DND-41 (cell line): Measurements from ENCODE around the gene MAL.

Experiments
- ATAC-seq: fragments of 200-7000 bp; cut with Tn5 transposase; 3 replicates; pipeline ENCODE4 v1.9.1; 2021; ENCODE audit warnings: low read depth; ENCODE audit not compliant: insufficient read depth
- DNase-seq: peaks from one replicate; pipeline ENCODE4 v3.0.0-alpha.2; 2020
- H2AFZ ChIP-seq: 2 replicates; pipeline ENCODE4 v1.6.0; 2012; ENCODE audit warnings: low read depth, low read length
- H3K27ac ChIP-seq: 2 replicates; pipeline ENCODE4 v1.5.1; 2012; ENCODE audit warnings: low read length, inconsistent platforms
- H3K27me3 ChIP-seq: fragments of 200-600 bp; sonication (generic); 2 replicates; pipeline ENCODE4 v1.6.0; 2012; ENCODE audit warnings: low read length, mild to moderate bottlenecking, inconsistent platforms; ENCODE audit not compliant: insufficient read depth, poor library complexity
- H3K36me3 ChIP-seq: 2 replicates; pipeline ENCODE4 v1.5.1; 2012; ENCODE audit warnings: low read length, inconsistent platforms; ENCODE audit not compliant: insufficient read depth
- H3K4me1 ChIP-seq: 2 replicates; pipeline ENCODE4 v1.5.1; 2012; ENCODE audit warnings: mild to moderate bottlenecking, low read length; ENCODE audit not compliant: insufficient read depth
- H3K4me2 ChIP-seq: 2 replicates; pipeline ENCODE4 v1.6.0; 2012; ENCODE audit warnings: mild to moderate bottlenecking, moderate library complexity, low read length, inconsistent platforms; ENCODE audit not compliant: insufficient read depth
- H3K4me3 ChIP-seq, 2 experiments: fragments of 200-600 bp in 1 of 2; shearing (Covaris generic) in 1 of 2; 2 replicates each; pipeline ENCODE4 v1.5.1; 2012 to 2016; ENCODE audit warnings: inconsistent platforms in 2 of 2, low read length in 2 of 2, mild to moderate bottlenecking in 2 of 2, low read depth in 1 of 2, moderate library complexity in 1 of 2
- H3K79me2 ChIP-seq: 2 replicates; pipeline ENCODE4 v1.6.0; 2012; ENCODE audit warnings: low read length, inconsistent platforms; ENCODE audit not compliant: insufficient read depth
- H3K9ac ChIP-seq: 2 replicates; pipeline ENCODE4 v1.6.0; 2012; ENCODE audit warnings: low read depth, mild to moderate bottlenecking, inconsistent platforms, low read length, moderate library complexity
- H3K9me3 ChIP-seq: 2 replicates; pipeline ENCODE4 v1.5.1; 2012; ENCODE audit warnings: low read length, moderate library complexity, mild to moderate bottlenecking, inconsistent platforms; ENCODE audit not compliant: insufficient read depth, severe bottlenecking
- H4K20me1 ChIP-seq: 2 replicates; pipeline ENCODE4 v1.6.0; 2012; ENCODE audit warnings: low read length; ENCODE audit not compliant: insufficient read depth
- CTCF ChIP-seq: IDR thresholded peaks from 2 replicates; pipeline ENCODE4 v1.5.1; 2012; ENCODE audit warnings: borderline replicate concordance, low read length, moderate library complexity, mild to moderate bottlenecking; ENCODE audit not compliant: poor library complexity, severe bottlenecking; ENCODE audit errors: extremely low read depth
- EZH2 ChIP-seq: IDR thresholded peaks from 3 replicates; pipeline ENCODE4 v1.6.1; 2012; ENCODE audit warnings: borderline replicate concordance, low read depth, mild to moderate bottlenecking, moderate library complexity, low read length, inconsistent platforms; ENCODE audit not compliant: severe bottlenecking

Gene MAL

GRCh38 chr2:95051626-95052025 lies 26.1 kb downstream of the MAL start:
- H3K4me1 ChIP-seq = peaks cover 12% of the 10 kb centered on the region; the same call in 1 of the 2 replicates
- TF ChIP-seq CTCF (no peak), EZH2 (no peak)
- DNase-seq (no peak), ATAC-seq (no peak)
- H3K36me3 ChIP-seq = peaks cover 59% of the 10 kb centered on the region
- no peak overlapping the region for H2AFZ ChIP-seq
- H3K9me3 ChIP-seq = no peaks in the 10 kb centered on the region
- H3K4me3 ChIP-seq = no peak overlapping the region
- H3K27me3 ChIP-seq = no peaks in the 10 kb centered on the region
- no peak overlapping the region for H3K27ac ChIP-seq
- H4K20me1 ChIP-seq = no peaks in the 10 kb centered on the region
- H3K4me2 ChIP-seq = no peak overlapping the region
- no peaks in the 10 kb centered on the region for H3K79me2 ChIP-seq
- H3K9ac ChIP-seq = no peak overlapping the region

- no peak overlapping the region for H3K4me2 ChIP-seq
- TF ChIP-seq CTCF (no peak), EZH2 (no peak)
- peaks cover 12% of the 10 kb centered on the region; the same call in 1 of the 2 replicates for H3K4me1 ChIP-seq
- H3K27me3 ChIP-seq = no peaks in the 10 kb centered on the region
- H4K20me1 ChIP-seq = no peaks in the 10 kb centered on the region
- H3K79me2 ChIP-seq = no peaks in the 10 kb centered on the region
- no peaks in the 10 kb centered on the region for H3K9me3 ChIP-seq
- no peak overlapping the region for H3K9ac ChIP-seq
- no peak overlapping the region for H2AFZ ChIP-seq
- DNase-seq (no peak), ATAC-seq (no peak)
- no peak overlapping the region for H3K4me3 ChIP-seq
- H3K36me3 ChIP-seq = peaks cover 59% of the 10 kb centered on the region
- no peak overlapping the region; the same call in 1 of the 2 replicates for H3K27ac ChIP-seq
Measured at GRCh38 chr2:95052307-95052706, 26.8 kb downstream of the MAL start.

- Histone ChIP-seq H3K4me1 (peaks cover 12% of the 10 kb centered on the region; the same call in 1 of the 2 replicates), H3K9me3 (no peaks in the 10 kb centered on the region), H3K4me2 (no peak overlapping the region), H2AFZ (no peak overlapping the region), H3K27ac (no peak overlapping the region), H3K27me3 (no peaks in the 10 kb centered on the region), H3K36me3 (peaks cover 55% of the 10 kb centered on the region), H4K20me1 (no peaks in the 10 kb centered on the region), H3K4me3 (no peak overlapping the region), H3K79me2 (no peaks in the 10 kb centered on the region), H3K9ac (no peak overlapping the region)
- ATAC-seq (0 out of 3 replicates have a peak, but pooled peaks have one; percentile 27), DNase-seq (peak; percentile 34)
- TF ChIP-seq EZH2 (no peak), CTCF (no peak)
Measured at GRCh38 chr2:95052804-95053479, 27.4 kb downstream of the MAL start.
